ENCODE data around the gene KCNIP3.

KCNIP3 gene

DNA sequence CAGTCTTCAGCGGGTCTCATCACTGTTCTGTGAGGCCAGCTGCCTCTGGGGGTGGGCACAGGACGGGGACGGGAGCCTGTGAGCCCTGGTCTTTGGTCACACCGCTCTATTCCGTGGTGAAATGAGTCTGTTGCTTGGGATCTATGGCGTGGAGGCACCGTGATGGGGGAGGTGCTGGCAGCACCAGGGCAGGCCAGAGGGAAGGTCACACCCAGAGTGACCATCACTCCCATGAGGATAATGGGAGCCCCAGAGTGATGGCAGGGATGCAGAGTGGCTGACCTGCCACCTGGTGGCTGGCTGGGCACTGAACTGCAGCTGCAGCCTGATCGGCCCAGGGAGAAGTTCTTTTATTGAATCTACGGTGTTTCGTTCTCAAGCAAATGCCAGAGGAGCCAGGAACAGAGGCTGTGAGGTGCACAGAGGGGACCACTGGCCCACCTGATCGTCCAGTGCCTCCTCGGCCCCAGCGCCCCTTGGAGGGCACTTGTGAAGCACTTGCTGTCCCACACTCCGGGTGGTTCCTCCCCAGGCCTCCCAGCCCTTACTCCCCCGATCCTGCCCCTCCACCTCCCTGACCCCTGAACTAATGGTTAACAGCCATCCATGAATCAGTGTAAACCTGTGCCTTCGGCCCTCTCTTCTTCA is 17.9 kb downstream of the KCNIP3 start:
- no peak for DNase-seq

DNA sequence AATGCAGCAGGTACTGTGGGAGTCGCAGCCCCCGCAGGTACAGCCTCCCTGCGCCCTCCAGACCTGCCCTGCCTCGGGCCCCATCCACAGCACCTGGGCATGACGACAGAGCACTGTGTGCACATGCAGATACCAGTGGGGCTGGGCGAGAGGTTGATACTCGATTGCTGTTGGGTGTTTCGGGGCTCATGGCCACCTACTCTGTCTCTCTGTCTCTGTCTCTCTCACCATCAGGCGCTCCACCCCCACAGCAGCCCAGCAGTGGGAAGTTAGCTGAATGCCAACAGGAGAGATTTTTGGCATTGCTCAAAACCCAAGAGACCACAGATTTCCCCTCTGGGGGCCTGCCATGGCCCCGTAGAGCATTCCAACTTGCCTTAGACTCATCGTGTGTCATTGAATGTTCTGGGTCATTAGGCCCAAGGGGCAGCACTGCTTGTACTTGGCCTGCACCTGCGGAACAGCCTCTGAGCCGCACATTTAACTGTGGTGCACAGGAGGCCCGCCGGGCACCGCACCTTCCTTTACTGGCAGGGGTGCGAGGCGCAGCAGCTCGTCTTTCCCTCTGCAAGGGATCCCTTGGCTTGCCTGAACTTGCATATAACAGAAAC is 18.8 kb downstream of the KCNIP3 start:
- no peak for DNase-seq

DNA sequence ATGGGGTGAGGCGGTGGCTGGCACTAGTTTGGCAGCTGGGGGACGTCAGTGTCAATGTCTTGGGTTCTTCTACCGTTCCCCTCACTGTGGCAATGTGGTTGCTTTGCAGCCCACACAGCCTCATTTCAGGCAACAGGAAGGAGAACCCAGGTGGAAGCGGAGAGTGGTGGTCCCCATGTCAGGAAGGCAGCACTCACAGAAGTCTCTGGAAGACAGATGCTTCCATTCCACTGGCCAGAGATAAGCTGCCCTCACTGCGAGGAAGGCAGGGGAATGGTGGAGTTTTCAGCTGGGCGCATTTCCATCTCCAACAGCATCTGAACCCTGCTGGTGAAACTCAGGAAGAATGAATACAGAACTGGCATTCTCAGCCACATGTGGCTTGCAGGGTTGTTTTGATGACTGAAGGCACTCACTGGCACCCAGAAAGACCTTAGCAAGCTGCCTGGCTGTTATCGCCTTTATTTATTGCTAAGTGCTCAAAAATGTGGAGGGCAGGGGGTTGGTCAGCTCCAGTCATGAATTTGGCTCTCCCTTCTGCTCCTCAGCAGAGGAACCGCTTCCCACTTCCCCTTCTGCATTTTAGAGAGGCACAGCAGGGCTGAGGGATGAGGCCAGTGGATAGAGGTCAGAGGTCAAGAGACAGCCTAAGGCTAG is 19.4 kb downstream of the KCNIP3 start:
- no peak for DNase-seq

- DNase-seq: no peak
These were observed 20.0 kb downstream of the KCNIP3 start for GRCh38 chr2:95317123-95317500.

- no peak for DNase-seq
These were observed 20.7 kb downstream of the KCNIP3 start for GRCh38 chr2:95317665-95318425.

DNA sequence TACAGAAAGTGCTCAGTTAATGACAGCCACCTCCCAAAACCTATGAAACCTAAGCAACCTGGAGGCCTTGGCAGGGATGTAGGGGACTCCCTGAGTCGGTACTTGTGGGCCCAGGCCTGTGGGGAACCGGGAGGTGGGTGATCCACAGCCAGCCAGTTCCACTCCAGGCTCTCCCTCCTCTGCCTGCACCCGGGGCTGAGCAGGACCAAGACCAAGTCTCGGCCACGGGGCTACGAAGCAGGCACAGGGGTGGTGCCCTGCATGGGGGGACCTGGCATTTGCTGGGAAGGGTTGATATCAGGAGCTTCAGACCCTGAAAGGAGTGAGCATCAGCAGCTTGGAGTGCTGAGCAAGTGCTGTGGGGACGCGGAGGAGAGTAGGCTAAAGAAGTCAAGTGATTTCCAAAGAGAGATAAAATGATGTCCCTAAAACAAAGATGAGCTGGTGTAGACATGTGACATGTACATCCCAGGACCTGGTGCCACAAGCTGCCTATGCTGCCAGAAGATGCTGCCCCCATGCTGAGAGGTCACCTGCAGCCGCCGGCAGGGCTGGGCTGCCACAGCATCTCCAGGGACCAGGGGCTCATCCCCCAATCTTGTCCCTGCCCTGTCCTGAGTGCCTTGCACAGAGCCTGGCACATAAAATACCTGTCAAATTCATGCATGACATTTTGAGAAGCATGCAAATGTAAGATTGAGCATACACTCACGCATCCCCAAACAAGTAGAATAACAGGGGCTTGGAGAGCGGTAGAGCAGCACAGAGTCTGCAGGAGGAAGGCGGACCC is 21.5 kb downstream of the KCNIP3 start:
- DNase-seq: no peak

DNA sequence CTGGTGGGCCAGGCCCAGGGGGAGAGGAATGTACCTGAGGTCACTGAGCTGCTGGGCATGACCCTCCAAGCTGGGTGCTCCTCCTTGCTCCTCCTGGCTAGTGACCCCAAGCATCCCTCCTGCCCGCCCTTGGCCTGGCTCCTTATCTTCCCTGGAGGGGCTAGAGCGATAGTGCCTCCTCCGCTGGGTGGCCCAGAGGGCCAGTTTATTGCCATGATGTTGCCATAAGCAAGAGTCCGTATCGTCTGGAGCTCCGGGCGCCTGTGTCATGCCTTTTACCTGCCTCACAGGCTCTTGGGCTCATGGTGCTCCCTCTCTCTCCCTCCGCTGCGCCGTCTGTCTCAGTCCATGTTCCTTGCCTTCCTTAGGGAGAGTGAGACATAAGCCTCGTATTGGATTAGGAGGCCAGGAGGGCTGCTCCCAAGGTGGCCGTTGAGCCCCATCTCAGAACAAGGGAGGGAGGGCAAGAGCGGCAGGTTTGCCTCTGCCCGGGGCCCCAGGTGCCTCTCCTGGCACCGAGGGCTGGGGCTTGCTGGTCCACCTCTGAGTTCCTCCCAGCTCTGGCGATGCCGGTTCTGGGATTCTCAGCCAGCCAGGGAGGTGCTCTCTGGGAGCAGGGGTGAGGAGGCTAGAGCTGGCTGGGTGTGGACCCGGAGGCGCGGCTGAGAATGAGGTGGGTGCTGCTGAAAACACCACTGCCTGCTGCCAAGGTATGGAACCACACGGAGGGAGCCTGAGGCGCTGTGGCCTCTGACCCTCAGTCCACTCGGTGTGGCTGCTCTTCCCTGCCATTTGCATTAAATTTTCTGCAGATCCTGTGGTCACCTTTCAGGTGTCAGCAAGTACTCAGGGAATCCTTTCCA is 22.6 kb downstream of the KCNIP3 start:
- DNase-seq: no peak

- DNase-seq: no peak
These were observed 23.2 kb downstream of the KCNIP3 start for GRCh38 chr2:95320344-95320712.

DNA sequence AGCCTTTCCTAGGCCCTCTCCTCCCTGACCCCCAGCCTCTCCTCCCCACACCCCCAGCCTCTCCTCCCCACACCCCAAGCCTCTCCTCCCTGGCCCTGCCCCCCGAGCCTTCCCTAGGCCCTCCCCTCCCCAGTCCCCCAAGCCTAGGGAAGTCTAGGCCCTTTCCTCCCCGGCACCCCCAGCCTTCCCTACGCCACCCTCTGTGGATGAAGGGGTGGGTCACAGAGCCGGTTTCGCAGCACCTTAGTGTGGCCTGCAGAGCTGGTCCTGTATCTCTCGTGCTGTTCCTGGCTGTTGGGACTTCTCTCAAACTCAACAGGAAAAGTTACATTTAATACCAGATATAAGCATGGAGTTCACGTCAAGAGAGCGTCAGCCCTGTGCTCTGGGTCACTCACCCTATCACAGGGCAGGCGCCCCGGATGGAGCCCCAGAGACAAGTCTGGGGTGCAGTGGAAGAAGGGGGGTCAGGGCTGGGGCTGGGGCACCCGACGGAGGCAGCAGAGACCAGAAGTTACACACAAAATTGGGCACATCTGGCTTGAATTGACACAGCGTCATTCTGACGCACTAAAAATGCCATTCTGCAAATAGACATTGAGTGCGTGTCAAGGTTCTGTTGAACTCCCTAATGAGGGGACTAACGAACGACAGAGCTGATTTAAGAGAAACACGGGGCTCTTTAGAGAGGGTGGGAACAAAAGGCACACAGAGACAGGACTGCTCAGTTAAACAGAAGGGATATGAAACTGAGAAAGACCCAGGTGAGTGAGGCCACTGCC is 24.0 kb downstream of the KCNIP3 start:
- DNase-seq: no peak

- DNase-seq: peak; percentile 41 to 68
These were observed 26.4 kb downstream of the KCNIP3 start for GRCh38 chr2:95323347-95324155.

DNA sequence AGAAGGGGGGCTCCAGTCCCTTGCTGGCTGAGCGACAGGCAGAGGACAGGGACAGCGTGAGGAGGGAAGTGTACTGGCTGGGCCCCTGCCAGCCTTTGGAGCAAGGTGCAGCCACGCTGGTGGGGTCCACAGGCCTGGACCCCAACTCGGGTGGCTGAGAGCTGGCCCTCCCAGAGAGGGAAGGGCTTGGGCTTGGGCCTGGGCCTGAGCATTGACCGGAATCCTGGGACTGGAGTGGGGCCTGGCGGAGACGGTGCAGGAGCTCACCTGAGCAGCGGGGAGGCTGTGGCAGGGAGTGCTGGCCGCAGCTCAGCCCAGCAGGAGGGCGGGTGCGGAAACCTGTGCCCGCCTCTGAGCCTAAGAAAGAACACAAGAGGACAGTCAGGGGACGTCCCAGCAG is 27.9 kb downstream of the KCNIP3 start:
- DNase-seq: no peak

DNA sequence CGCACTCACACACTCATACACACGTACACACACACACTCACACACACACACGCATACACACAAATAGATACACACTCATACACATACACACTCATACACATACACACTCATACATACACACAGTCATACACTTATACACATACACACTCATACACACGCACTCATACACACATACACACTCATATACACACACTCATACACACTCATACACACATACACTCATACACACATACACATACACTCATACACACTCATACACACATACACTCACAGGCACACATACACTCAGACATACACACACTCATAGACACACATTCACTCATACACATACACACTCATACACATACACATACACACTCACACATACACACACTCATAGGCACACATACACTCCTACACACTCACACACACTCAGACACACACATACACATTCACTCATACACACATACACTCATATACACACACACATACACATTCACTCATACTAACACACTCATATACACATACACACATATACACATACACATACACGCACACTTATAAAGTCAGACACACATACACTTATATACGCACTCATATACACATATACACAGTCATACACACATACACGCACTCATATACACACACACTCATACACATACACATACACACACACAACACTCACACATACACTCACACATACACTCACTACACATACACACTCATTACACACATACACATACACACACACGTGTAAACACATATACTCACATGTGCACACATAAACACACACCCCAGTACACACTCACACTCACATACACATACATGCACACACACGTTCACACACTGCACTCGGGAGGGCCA is 28.7 kb downstream of the KCNIP3 start:
- no peak for DNase-seq

- no peak for DNase-seq
These were observed 29.4 kb downstream of the KCNIP3 start for GRCh38 chr2:95326433-95327140.

- no peak for DNase-seq
These were observed 30.7 kb downstream of the KCNIP3 start for GRCh38 chr2:95327861-95328260.

GRCh38 chr2:95328358-95329125 is 31.4 kb downstream of the KCNIP3 start:
- DNase-seq: no peak

DNA sequence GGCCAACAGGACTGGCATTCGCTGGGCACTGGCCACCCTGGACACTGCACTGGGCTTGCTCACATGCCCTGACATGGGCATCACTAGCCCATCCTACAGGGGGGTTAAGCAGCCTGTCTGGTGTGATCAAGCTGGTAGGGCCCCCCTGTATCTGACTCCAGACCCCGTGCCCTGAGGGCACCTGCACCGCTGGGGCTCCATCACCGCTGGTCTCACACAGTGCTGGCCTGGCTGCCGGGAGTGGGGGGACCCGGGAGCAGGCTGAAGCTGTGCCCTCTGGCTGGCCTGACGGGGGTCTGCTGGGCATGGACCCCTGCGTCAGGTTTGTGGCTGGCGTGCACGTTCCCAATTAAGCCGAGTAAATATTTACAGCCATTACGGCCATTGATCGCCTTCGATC is 32.3 kb downstream of the KCNIP3 start:
- no peak for DNase-seq

DNA sequence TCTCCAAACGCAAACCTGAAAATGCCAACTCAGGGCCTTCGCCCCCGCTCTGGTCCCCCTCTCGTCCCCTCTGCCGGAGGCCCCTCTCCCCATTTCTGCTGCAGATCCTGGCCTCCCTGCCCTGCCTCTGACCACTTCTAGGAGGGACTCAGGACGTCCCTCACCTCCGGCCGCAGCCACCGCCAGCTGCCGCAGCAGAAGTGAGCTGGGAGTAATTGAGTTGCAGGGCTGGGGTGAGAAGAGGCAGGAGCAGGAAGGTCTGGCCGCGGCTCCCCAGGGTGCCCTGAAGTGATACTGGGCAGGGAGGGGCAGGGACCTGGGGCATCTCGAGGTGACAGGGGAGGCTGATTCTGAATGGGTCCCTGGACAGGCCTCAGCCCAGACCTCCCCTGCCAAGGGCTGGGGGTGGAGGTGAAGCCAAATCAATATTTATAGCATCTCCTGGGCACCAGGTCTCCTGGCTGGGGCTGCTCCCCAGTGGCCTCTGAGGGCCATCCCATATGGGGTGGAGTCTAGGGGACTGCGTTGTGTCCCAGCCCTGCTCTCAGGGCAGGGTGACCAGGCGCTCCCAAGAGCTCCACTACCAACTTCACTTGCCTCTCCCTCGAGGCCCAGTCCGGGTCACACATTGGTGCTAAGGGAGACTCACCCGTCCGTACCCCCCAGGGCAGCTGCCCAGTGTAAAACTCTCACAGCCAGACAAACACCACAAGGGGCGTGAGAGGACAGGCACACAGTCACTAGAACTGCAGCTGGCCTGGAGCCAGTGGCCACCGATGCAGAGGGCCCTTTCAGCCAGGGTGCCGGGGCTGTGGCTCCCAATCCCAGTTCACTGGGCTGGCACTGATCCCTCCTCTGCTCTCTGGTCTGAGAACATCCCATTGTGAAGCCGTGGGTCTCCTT is 33.0 kb downstream of the KCNIP3 start:
- DNase-seq: peak in 1 of 2 experiments; percentile 24
